SK-N-SH (cell line): ENCODE measurements around the gene EHBP1L1. TPM values are rescaled to one million over a fixed set of nuclear protein-coding genes. Genes with fewer than 3 reads are reported as not detected.

ENCODE experiments used
- CTCF ChIA-PET: fragments of 300-600, 350-600 bp; formaldehyde crosslinking; extraction: SDS; loops from one replicate; lab custom pipeline; 2021; lab: Yijun Ruan, JAX
- POLR2A ChIA-PET: fragments of 350-600 bp; sonication (Branson Sonifier 250); formaldehyde crosslinking; extraction: SDS; loops from one replicate; lab custom pipeline; 2020; ENCODE audit warnings: antibody characterized with exemption, inconsistent platforms; lab: Yijun Ruan, JAX
- DNase-seq: peaks from one replicate; pipeline ENCODE4 v3.0.0; 2012
- H2AFZ ChIP-seq: fragments of 200-600 bp; sonication (generic); 2 replicates; pipeline ENCODE4 v1.8.1; 2016; ENCODE audit warnings: antibody characterized with exemption, mild to moderate bottlenecking, low read depth
- H3F3A ChIP-seq: fragments of 200-600 bp; sonication (generic); replicated peaks from 2 replicates; pipeline ENCODE3; 2016; ENCODE audit warnings: antibody characterized with exemption, mild to moderate bottlenecking; ENCODE audit not compliant: insufficient read depth
- H3K27ac ChIP-seq, 2 experiments: fragments of 200-500 bp in 1 of 2; fragments of 200-600 bp in 1 of 2; sonication (Bioruptor generic) in 1 of 2; sonication (generic), shearing (Covaris generic) in 1 of 2; 2 replicates each; pipeline versions ENCODE4 v1.5.1 to v1.6.1; 2014 to 2016; ENCODE audit warnings: low read depth in 2 of 2, inconsistent platforms in 1 of 2, low read length in 1 of 2, mild to moderate bottlenecking in 1 of 2, mixed read lengths in 1 of 2
- H3K27me3 ChIP-seq: fragments of 200-600 bp; sonication (generic), shearing (Covaris generic); 2 replicates; pipeline ENCODE4 v1.6.1; 2016; ENCODE audit warnings: mixed run types; ENCODE audit not compliant: insufficient read depth
- H3K36me3 ChIP-seq, 2 experiments: fragments of 200-500 bp in 1 of 2; fragments of 200-600 bp in 1 of 2; sonication (Bioruptor generic) in 1 of 2; sonication (generic) in 1 of 2; replicated peaks in 1 of 2; 2 replicates each; pipeline versions ENCODE3 to v1.5.1; 2014 to 2016; ENCODE audit warnings: low read length in 1 of 2, mild to moderate bottlenecking in 1 of 2; ENCODE audit not compliant: insufficient read depth in 2 of 2, control insufficient read depth in 1 of 2
- H3K4me1 ChIP-seq, 2 experiments: fragments of 200-500 bp in 1 of 2; fragments of 200-600 bp in 1 of 2; sonication (Bioruptor generic) in 1 of 2; sonication (generic), shearing (Covaris generic) in 1 of 2; 2 replicates each; pipeline versions ENCODE4 v1.5.1 to v1.6.1; 2014 to 2016; ENCODE audit warnings: low read depth in 1 of 2, low read length in 1 of 2, mixed run types in 1 of 2; ENCODE audit not compliant: insufficient read depth in 2 of 2, control insufficient read depth in 1 of 2
- H3K4me2 ChIP-seq: fragments of 200-600 bp; sonication (generic), shearing (Covaris generic); 2 replicates; pipeline ENCODE4 v1.6.1; 2017; ENCODE audit warnings: mixed run types
- H3K4me3 ChIP-seq, 2 experiments: fragments of 200-500 bp in 1 of 2; fragments of 200-600 bp in 1 of 2; sonication (Bioruptor generic) in 1 of 2; sonication (generic), shearing (Covaris generic) in 1 of 2; 2 replicates each; pipeline versions ENCODE4 v1.5.1 to v1.8.1; 2014 to 2016; ENCODE audit warnings: low read depth in 2 of 2, inconsistent platforms in 1 of 2, low read length in 1 of 2, mild to moderate bottlenecking in 1 of 2, mixed read lengths in 1 of 2, moderate library complexity in 1 of 2
- H3K79me2 ChIP-seq: fragments of 200-600 bp; sonication (generic); 2 replicates; pipeline ENCODE4 v1.8.1; 2017; ENCODE audit warnings: mild to moderate bottlenecking; ENCODE audit not compliant: insufficient read depth
- H3K9ac ChIP-seq: fragments of 200-600 bp; sonication (generic); 2 replicates; pipeline ENCODE4 v1.6.1; 2017; ENCODE audit warnings: mixed run types
- H3K9me2 ChIP-seq: fragments of 200-600 bp; sonication (generic); 2 replicates; pipeline ENCODE4 v1.6.1; 2017; ENCODE audit warnings: mixed run types
- H3K9me3 ChIP-seq: fragments of 200-600 bp; sonication (generic); 2 replicates; pipeline ENCODE4 v1.6.1; 2017; ENCODE audit warnings: mixed run types, mild to moderate bottlenecking, moderate library complexity
- H4K20me1 ChIP-seq: fragments of 200-600 bp; sonication (generic); 2 replicates; pipeline ENCODE4 v1.6.1; 2017; ENCODE audit warnings: mild to moderate bottlenecking, mixed run types; ENCODE audit not compliant: insufficient read depth
- EZH2phosphoT487 ChIP-seq: fragments of 200-600 bp; sonication (generic); IDR thresholded peaks from 2 replicates; pipeline ENCODE4 v1.6.1; 2017; ENCODE audit warnings: low read depth, mixed run types, mild to moderate bottlenecking, antibody characterized with exemption, moderate library complexity, borderline replicate concordance
- FOXM1 ChIP-seq: IDR thresholded peaks from 2 replicates; pipeline ENCODE4 v1.4.0; 2012; ENCODE audit warnings: low read depth, mild to moderate bottlenecking
- GABPA ChIP-seq: IDR thresholded peaks from 2 replicates; pipeline ENCODE4 v1.4.0; 2012; ENCODE audit warnings: low read depth, mild to moderate bottlenecking
- NFIC ChIP-seq: IDR thresholded peaks from 2 replicates; pipeline ENCODE4 v1.4.0; 2012; ENCODE audit warnings: borderline replicate concordance
- NRF1 ChIP-seq: IDR thresholded peaks from 2 replicates; pipeline ENCODE4 v1.6.1; 2012; ENCODE audit warnings: low read depth, mild to moderate bottlenecking, low read length
- REST ChIP-seq: IDR thresholded peaks from 2 replicates; pipeline ENCODE4 v1.6.1; 2012; ENCODE audit warnings: mild to moderate bottlenecking, low read depth, low read length, moderate library complexity
- SIN3A ChIP-seq: IDR thresholded peaks from 2 replicates; pipeline ENCODE4 v1.6.1; 2012; ENCODE audit warnings: low read depth, mild to moderate bottlenecking, low read length, moderate library complexity, borderline replicate concordance
- WGBS: methylation state at CpG from one replicate; pipeline ENCODE4 v1.1.6; 2017; ENCODE audit warnings: low lambda C conversion rate; 5-methylcytosine and 5-hydroxymethylcytosine counted together
- polyA plus RNA-seq, 3 experiments: library from polyadenylated mRNA; depleted of rRNA; stranded (reverse); fragments of >200 nt; gene quantifications; 2 replicates each; pipeline ENCODE4 v1.2.3, GENCODE V29; 2012
- TF ChIP-seq, protein P1 (sequence below): IDR thresholded peaks from 2 replicates; pipeline ENCODE4 v1.4.0; 2012; ENCODE audit warnings: low read depth, borderline replicate concordance
- TF ChIP-seq, protein P2 (sequence below): IDR thresholded peaks from 2 replicates; pipeline ENCODE4 v1.4.0; 2012; ENCODE audit warnings: low read depth, borderline replicate concordance

Gene EHBP1L1
- polyA plus RNA-seq, 1 of the 3 experiments (the other 2 are of a cell fraction): 48.7 TPM

DNA sequence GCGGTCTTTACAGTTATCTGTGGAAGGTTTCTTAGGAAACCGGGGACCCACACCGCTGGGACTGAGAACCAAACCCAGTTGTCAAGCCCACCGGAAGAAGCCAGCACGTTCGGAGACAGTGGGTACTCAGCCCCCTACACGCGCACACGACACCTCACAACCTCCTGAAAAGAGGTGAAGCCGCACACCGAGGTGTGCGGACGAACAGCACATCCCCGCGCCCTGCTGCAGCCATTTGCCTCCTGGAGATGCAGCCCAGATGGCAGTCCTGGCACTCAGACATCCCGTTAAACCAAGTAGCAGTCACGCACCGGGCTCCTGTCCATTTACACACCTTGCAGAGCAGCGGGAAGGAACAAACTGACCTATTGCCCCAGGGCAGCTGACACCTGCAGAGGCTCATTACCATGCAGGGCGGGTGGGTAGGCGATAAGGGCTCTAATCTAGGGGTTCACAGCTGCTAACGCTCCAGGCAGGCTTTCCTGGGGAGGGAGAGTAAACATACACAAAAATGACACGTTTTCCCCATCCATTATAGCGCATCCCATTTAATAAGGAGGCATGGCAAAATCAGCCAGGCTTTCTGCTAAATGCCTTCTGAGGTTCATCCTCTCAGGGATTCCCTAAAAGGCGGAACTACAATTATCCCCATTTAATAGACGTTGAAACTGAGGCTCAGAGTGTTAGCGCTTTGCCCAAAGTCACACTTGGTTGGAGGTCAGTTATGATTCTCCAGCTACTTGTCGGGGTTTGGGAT lies 864 bp upstream of the EHBP1L1 start:
- Histone ChIP-seq H3K9ac (no peak overlapping the region), H3K9me2 (no peaks in the 10 kb centered on the region), H3K27ac (peak overlapping the region; percentile 56 to 81), H3K27me3 (no peaks in the 10 kb centered on the region), H3K4me2 (peak overlapping the region; percentile 83; the same call in 1 of the 2 replicates), H3K79me2 (peaks cover 63% of the 10 kb centered on the region), H2AFZ (no peak overlapping the region), H3K36me3 (peaks cover 19 to 20% of the 10 kb centered on the region in 2 experiments), H3K4me3 (peak overlapping the region; percentile 35; a peak in 3 of 4 replicates), H3K4me1 (peaks cover 44 to 53% of the 10 kb centered on the region in 2 experiments; a peak in 3 of 4 replicates), H3F3A (peaks cover 38% of the 10 kb centered on the region), H3K9me3 (no peaks in the 10 kb centered on the region), H4K20me1 (peaks cover 25% of the 10 kb centered on the region)
- POLR2A ChIA-PET: interaction anchor here (0.7 to 1.3 kb wide), 2 partner anchors 63 to 152 kb away, joined by 4 read pairs; partner anchors contain the start of genes NEAT1 and SIPA1
- 83% methylated on average over 24 of the region's 28 CpGs for WGBS
- TF ChIP-seq EZH2phosphoT487 (no peak), NRF1 (no peak), NFIC (no peak), GABPA (no peak)
- TF ChIP-seq, protein P1, sequence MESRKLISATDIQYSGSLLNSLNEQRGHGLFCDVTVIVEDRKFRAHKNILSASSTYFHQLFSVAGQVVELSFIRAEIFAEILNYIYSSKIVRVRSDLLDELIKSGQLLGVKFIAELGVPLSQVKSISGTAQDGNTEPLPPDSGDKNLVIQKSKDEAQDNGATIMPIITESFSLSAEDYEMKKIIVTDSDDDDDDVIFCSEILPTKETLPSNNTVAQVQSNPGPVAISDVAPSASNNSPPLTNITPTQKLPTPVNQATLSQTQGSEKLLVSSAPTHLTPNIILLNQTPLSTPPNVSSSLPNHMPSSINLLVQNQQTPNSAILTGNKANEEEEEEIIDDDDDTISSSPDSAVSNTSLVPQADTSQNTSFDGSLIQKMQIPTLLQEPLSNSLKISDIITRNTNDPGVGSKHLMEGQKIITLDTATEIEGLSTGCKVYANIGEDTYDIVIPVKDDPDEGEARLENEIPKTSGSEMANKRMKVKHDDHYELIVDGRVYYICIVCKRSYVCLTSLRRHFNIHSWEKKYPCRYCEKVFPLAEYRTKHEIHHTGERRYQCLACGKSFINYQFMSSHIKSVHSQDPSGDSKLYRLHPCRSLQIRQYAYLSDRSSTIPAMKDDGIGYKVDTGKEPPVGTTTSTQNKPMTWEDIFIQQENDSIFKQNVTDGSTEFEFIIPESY: no peak
- no peak for DNase-seq
- CTCF ChIA-PET: interaction anchor here (1.3 to 13.6 kb wide), 4 partner anchors 13 to 34 kb away, joined by 3 to 295 read pairs (median 110); partner anchors contain the start of gene KCNK7

GRCh38 chr11:65576232-65576866 lies 496 bp downstream of the EHBP1L1 start:
- no peaks in the 10 kb centered on the region for H3K9me2 ChIP-seq
- peaks cover 38% of the 10 kb centered on the region for H3F3A ChIP-seq
- no peaks in the 10 kb centered on the region for H3K9me3 ChIP-seq
- H3K27ac ChIP-seq: peak overlapping the region; percentile 68 to 69
- peak overlapping the region; percentile 64 to 68 for H3K4me3 ChIP-seq
- WGBS: 25% methylated on average over 16 of the region's 26 CpGs
- no peak overlapping the region for H2AFZ ChIP-seq
- ChIA-PET POLR2A (interaction anchor here (0.7 to 1.7 kb wide), 5 partner anchors 10 to 158 kb away, joined by 3 to 7 read pairs (median 4); partner anchors contain the start of gene SIPA1), CTCF (interaction anchor here (0.5 to 13.6 kb wide), 6 partner anchors 15 to 35 kb away, joined by 3 to 295 read pairs (median 4); partner anchors contain the start of gene KCNK7)
- H3K36me3 ChIP-seq: peaks cover 22 to 34% of the 10 kb centered on the region in 2 experiments
- H3K4me1 ChIP-seq: peaks cover 40 to 48% of the 10 kb centered on the region in 2 experiments; a peak in 3 of 4 replicates
- peaks cover 25% of the 10 kb centered on the region for H4K20me1 ChIP-seq
- H3K27me3 ChIP-seq: no peaks in the 10 kb centered on the region
- TF ChIP-seq, protein P2, sequence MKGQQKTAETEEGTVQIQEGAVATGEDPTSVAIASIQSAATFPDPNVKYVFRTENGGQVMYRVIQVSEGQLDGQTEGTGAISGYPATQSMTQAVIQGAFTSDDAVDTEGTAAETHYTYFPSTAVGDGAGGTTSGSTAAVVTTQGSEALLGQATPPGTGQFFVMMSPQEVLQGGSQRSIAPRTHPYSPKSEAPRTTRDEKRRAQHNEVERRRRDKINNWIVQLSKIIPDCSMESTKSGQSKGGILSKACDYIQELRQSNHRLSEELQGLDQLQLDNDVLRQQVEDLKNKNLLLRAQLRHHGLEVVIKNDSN: no peak
- TF ChIP-seq SIN3A (no peak), REST (no peak), FOXM1 (no peak)
- TF ChIP-seq, all 33 proteins: peak for 0
- peaks cover 52% of the 10 kb centered on the region for H3K79me2 ChIP-seq
- peak overlapping the region; percentile 78 for H3K9ac ChIP-seq
- peak overlapping the region; percentile 99 for H3K4me2 ChIP-seq
- DNase-seq: no peak
